Epithelial cell of proximal tubule (primary cell): Measurements from ENCODE around the gene HELZ. TPM values are rescaled to one million over a fixed set of nuclear protein-coding genes. Genes with fewer than 3 reads are reported as not detected.

Experiments used
- DNase-seq: peaks from one replicate; pipeline ENCODE4 v3.0.0-alpha.2; 2011; ENCODE audit warnings: low read depth
- H3K4me3 ChIP-seq: 2 replicates; pipeline ENCODE4 v1.5.1; 2011; ENCODE audit warnings: low read depth, mild to moderate bottlenecking, low read length
- CTCF ChIP-seq: conservative IDR thresholded peaks from 2 replicates; pipeline ENCODE4 v1.5.1; 2012; ENCODE audit warnings: low read depth, mild to moderate bottlenecking, low read length
- total RNA-seq: library from RNA; depleted of rRNA; stranded (reverse); fragments of >200 nt; gene quantifications from 2 replicates; pipeline ENCODE4 v1.2.3, GENCODE V29; 2015

Gene HELZ
- total RNA-seq, 1 donor from 2014 or later = 31.1 TPM

- TF ChIP-seq CTCF = no peak
- peak; percentile 82 for DNase-seq
These were observed 168.7 kb downstream of the HELZ start for GRCh38 chr17:67076290-67076689.

GRCh38 chr17:67074781-67075180 lies 170.2 kb downstream of the HELZ start:
- H3K4me3 ChIP-seq = no peak overlapping the region
- no peak for TF ChIP-seq CTCF
- DNase-seq = peak; percentile 6

More at GRCh38 chr17:67076290-67076689, 168.7 kb downstream of the HELZ start:
- no peak overlapping the region for H3K4me3 ChIP-seq

GRCh38 chr17:67072885-67073284 lies 172.1 kb downstream of the HELZ start:
- DNase-seq = no peak
- H3K4me3 ChIP-seq = no peak overlapping the region

GRCh38 chr17:67071595-67071994 lies 173.4 kb downstream of the HELZ start:
- no peak for DNase-seq
- no peak for TF ChIP-seq CTCF
- no peak overlapping the region for H3K4me3 ChIP-seq

More at GRCh38 chr17:67072885-67073284, 172.1 kb downstream of the HELZ start:
- no peak for TF ChIP-seq CTCF

- no peak for TF ChIP-seq CTCF
- no peak for DNase-seq
- no peak overlapping the region for H3K4me3 ChIP-seq
These were observed 175.3 kb downstream of the HELZ start for GRCh38 chr17:67069603-67070136.

GRCh38 chr17:67068999-67069398 lies 176.0 kb downstream of the HELZ start:
- H3K4me3 ChIP-seq = no peak overlapping the region
- DNase-seq = no peak
- no peak for TF ChIP-seq CTCF
